Stimulated activated naive CD8-positive, alpha-beta T cell treated with anti-CD3 and anti-CD28 coated beads, Interleukin-15, Interleukin-2, amounts not matched to agents 100 U/mL and 50 U/mL, for 24 hours (primary cell): ENCODE results near the gene WNT3A.

Experiments
- ATAC-seq: fragments of 150-1000 bp; cut with Tn5 transposase; one replicate; pipeline ENCODE4 v1.10.0; 2021
- DNase-seq: peaks from one replicate; pipeline ENCODE4 v3.0.0; 2021

Gene WNT3A

DNA sequence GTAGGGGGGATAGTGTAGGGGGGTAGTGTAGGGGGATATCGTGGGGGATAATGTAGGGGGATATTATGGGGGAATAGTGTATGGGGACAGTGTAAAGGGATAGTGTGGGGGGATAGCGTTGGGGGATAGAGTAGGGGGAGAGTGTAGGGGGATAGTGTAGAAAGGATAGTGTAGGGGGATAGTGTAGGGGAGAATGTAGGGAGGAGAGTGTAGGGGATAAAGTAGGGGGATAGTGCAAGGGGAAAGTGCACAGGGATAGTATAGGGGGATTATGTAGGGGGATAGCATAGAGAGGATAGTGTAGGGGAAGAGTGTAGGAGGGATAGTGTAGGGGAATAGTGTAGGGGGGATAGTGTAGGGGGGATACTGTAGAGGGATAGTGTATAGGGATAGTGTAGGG lies 63.4 kb downstream of the WNT3A start:
- no peak for DNase-seq
- ATAC-seq, result no peak

DNA sequence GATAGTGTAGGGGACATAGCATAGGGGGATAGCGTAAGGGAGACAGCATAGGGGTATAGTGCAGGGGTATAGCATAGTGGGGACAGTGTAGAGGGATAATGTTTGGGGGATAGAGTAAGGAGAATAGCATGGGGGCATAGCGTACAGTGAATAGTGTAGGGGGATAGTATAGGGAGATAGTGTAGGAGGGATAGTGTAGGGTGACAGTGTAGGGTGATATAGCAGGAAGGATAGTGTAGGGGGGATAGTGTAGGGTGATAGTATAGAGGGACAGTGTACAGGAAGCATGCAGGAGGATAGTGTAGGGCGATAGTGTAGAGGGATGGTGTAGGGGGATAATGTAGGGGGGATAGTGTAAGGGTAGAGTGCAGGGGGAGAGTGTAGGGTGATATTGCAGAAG lies 64.1 kb downstream of the WNT3A start:
- ATAC-seq, result no peak
- no peak for DNase-seq

DNA sequence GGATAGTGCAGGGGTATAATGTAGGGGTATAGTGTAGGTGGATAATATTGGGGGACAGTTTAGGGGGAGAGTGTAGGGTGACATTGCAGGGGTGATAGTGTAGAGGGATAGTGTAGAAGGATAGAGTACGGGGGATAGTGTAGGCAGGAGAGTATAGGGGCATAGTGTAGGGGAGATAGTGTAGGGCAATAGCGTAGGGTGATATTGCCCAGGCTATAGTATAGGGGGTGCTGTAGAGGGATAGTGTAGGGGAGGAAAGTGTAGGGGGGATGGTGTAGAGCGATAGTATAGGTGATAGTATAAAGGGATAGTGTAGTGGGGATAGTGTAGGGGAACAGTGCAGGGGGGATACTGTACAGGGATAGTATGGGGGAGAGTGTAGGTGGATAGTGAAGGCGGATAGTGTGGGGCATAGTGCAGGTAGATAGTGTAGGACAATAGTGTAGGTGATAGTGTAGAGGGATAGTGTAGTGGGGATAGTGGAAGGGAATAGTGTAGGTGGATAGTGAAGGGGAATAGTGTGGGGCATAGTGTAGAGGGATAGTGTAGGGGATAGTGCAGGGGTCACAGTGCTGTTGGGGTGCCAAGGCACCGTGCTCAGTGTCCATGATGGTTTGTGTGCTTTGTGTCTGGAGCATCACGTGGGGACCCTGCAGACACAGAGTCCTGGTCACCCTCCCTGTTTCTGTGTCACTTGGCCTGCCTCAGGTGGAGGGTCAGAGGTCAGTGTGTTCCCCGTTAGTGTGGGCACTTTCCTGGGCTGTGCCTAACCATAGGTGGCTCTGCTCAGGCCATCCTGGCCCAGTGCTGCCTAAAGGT lies 65.2 kb downstream of the WNT3A start:
- DNase-seq (no peak), ATAC-seq (no peak)

DNA sequence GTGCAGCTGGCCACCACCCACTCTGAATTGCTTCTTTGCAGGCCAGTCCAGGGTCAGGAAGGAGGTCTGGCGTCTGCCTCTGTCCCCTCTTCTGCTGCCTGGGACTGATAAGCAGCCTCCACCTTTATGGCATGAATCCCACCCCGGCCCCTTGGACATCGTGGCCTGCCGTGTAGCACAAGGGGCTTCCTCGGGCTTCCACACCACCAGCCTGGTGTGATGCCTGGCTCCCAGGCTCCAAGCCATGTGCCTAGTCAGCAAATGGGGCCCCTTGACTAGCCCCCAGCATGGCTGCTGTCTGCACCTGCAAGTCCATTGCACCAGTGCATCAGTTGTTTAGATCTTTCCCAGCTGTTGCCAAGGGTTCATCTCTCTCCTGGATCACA lies 65.9 kb downstream of the WNT3A start:
- ATAC-seq (no peak), DNase-seq (no peak)

DNA sequence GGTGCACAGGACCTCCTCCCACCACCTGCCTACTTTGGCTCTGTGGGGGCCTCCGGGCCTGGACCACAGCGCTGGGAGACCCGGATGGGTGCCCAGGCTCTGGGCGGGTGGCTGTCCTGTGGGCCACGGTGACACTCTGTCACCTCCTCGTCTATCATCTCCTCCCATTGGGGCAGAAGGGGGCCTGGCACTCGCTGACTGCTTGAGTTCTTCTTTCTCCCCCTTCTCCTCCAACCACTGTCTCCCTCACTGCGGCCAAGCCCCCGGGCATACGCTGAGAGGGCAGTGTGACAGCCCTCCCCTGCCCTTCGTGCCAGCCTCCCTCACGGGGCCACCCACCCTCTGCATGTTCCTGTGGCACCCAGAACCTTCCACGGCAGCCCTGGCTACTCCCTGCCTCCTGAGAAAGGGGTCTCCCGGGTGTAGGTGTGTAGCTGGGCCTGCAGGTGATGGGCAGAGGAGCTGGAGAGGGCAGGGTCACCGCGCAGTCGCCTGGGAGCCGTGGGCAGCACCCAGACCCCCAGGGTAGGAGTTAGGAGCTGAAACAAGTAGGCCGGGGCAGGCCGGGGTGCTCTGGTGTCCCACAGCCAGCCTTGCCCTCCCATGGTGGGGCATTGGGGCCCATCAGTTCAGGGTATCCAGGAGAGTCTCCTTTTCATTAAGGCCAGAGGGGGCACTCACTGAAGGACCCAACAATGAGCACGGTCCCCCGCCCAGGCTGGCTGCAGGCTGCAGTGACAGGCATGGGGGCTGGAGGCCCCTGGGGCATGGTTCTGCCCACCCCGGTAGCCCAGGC lies 66.5 kb downstream of the WNT3A start:
- ATAC-seq (no peak), DNase-seq (no peak)

DNA sequence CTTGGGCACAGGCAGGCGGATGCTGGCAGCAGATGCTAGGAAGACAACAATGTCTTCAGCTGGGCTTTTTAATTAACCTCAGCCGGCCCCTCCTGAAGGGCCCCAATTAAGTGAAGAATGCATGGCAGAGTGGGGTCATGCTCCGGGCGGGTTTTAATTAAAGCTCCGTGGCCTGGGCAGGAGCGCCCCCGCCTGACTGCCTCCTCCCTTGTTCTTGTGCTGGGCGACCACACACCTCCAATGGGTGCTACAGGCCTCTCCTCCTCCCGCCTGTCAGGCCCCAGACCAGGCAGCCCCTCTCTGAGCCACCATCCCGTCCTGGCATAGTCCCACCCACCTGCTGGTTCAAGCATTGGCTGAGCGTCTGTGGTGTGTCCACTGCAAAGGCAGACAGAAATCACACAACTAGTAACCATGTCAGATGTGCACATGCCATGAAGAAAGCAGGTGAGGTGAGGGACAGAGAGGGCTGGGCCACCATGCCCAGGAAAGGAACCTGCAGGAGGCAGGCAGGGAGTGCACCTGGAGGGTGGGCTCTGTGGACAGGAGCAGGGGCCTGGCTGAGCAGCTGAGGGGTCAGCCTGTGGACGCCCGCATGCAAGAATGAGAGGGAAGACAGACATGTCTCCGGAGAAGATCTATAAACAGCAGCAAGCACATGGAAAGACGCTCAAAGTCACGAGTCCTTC lies 67.2 kb downstream of the WNT3A start:
- peak; percentile 33 for ATAC-seq

DNA sequence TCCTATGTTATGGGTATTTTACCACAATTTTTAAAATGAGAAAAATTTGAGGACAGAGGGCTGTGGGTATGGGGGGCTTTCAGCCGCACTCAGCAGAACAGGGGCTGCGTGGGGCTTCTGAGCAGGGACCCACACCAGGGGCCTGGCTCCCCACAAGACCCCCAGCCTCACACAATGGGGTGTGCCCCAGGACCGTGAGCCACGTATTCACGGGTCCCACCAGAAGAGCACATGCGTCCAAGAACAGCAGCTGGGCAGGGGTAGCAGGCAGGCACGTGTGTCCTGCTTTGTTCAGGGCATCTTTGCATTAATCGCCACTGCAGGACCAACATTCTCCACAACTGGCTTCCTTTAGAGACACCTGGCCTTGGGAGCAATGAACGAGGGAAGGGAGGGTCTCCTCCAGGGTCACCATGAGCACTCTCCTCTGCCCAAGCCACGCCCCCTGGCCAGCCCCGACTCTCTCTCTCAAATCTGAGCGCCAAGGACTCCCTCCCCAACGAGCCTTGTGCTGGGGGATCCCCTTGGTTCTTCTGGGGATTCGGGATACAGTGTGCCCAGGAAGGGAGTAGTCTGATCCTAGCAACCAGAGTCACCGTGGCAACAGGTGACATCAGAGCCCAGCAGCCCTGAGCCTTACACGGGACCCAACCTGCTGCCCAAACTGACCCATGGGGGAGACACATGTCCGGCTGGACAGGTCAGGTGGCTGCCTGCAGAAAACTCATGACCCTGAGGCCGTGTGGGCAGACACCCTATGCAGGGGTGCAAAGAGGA lies 68.3 kb downstream of the WNT3A start:
- ATAC-seq, result no peak

More for the DNA sequence above, 67.2 kb downstream of the WNT3A start:
- no peak for DNase-seq

DNA sequence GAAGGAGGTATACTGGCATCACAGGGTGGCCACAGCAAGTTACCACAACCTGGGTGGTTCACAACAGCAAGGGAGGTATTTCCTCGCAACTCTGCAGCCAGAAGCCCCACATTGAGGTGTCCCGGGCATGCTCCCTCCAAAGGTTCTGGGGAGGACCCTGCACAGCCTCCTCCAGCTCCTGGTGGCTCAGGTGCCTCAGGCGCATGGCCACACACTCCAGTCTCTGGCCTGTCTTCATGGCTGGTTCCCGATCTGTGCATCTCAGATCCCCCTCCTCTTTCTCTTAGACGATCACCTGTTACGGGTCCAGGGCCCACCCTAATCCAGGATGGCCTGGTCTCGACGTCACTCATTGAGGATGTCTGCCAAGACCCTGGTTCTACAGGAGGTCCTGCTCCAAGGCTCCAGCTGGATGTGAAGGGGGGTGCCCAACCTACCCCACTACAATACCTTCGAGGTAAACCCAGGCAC lies 69.0 kb downstream of the WNT3A start:
- ATAC-seq, result no peak
- no peak for DNase-seq

More for the DNA sequence above, 68.3 kb downstream of the WNT3A start:
- DNase-seq, result no peak

DNA sequence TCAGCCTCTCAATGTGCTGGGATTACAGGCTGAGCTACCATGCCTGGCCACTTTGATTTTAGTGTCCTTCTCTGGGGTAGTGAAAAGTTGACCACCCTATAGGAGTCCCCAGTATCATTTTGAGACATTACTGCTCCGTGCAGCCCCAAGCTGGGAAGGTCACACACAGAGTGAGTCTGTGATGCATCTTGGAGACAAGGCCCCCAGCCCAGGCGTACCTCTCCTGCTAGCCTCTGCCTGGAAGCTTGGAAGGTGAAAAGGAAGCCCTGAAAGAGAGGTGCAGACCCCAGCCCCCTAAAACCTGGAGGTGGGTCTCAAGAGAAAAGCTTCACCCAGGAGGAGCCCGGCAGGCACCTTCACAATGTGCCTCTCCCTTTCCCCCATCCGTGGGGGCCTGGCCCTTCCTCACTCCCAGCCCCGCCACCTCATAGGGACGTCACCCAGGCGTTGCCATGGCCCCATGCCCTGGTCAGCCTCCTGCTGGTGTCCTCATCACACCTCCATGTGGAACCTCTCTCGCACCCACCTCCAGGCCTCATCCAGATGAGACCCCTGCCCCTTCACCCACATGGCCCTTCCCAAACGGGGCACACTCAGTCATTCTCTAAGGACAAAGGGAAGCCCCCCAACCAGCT lies 70.1 kb downstream of the WNT3A start:
- DNase-seq (no peak), ATAC-seq (no peak)

DNA sequence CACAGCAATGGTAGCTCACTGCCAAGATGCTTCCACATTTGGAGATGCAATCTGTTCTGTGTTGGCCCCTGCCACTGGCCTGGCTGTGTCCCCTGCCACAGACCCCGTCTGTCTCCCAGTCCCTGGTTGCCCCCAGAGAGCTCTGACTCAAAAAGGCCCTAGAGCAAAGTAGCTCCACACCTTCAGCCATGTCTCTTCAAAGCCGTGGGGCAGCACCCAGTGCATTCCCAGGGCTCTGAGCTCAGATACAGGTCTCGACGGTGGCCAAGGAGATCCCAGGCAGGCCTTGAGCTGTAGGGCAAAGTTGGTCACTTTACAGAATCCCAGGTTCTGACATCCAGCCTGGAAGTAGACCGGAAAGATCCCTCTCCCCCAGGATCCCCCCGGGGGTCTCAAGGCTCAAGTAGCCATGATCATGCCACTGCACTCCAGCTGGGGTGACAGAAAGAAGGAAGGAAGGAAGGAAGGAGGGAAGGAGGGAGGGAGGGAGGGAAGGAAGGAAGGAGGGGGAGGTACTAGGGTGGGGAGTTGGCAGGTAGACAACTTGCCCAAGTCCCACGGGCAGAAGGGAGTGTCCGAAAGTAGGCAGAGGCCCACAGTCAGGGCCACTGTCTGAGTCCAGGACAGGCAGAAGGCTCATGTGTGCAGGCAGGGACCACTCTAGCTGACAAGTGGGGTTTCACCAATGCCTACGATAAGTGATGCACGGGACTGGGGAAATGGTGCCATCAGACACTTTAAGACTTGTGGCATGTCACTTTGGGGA lies 71.0 kb downstream of the WNT3A start:
- no peak for ATAC-seq

DNA sequence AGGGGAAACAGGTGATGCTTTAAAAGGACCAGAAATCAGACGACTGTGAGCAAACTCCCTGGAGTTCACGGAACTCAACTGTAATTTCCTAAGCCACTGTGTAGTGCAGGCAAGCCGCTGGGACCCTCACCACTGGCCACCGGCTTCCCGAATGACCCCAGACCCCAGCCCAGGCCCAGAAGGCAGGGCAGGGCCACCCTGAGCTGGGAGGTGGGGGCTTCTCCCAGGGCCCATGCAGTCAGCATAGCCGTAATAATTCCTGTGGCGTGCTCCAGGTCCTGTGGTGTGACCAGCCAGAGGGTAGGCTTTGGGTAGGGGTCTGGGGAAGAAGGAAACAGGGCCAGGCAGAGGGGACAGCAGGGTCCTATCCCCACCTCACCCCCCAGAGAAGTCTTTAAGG lies 72.2 kb downstream of the WNT3A start:
- no peak for DNase-seq

More for the DNA sequence above, 71.0 kb downstream of the WNT3A start:
- no peak for DNase-seq

DNA sequence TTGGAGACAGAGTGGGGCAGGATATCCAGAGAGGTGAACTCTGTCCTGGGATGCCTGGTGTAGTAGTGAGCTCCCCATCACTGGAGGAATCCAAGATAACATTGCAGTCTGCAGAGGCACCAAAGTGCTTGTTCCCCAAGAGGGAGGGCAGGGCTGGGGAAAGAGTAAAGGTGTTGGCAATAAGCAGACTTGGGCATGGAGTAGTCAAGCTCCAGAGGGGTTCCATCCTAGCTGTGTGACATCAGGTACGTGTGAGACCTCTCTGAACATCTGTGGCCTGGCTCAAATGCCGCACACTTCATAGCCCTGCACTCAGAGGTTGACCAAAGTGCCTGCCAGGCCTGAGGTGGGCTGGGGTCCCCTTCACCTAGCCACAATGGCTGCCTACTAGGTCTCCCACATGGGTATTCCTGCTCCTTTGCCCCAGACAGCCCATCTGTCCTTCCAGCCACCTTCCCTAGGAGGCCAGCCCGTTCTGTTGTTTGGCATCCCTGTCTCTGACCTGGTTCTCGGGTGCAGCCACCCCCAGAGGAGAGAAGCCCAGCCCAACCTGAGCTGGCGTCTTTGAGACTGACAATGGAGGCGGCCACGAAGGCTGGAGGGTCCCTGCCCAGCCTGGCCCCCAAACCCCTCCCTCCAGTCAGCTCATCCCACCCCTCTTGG lies 72.9 kb downstream of the WNT3A start:
- ATAC-seq (no peak), DNase-seq (no peak)

More for the DNA sequence above, 72.2 kb downstream of the WNT3A start:
- ATAC-seq, result no peak

DNA sequence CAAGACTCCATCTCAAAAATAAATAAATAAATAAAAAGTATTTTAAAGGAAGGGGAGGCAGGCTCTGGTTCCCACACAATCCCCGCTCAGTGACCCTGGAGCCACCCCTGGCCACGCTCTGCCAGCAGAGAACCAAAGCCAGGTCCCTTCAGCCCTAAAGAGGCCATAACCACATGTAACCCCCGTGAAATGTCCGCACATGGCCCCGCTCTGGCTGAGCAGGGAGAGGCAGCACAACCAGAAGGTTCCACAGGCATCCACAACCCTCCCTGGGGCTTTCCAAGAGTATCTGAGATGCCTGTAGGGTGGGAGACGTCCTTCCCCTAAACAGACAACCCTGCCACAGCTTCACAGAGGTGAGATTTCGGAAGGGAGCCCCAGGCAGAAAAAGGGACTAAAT lies 74.3 kb downstream of the WNT3A start:
- ATAC-seq (no peak), DNase-seq (no peak)

DNA sequence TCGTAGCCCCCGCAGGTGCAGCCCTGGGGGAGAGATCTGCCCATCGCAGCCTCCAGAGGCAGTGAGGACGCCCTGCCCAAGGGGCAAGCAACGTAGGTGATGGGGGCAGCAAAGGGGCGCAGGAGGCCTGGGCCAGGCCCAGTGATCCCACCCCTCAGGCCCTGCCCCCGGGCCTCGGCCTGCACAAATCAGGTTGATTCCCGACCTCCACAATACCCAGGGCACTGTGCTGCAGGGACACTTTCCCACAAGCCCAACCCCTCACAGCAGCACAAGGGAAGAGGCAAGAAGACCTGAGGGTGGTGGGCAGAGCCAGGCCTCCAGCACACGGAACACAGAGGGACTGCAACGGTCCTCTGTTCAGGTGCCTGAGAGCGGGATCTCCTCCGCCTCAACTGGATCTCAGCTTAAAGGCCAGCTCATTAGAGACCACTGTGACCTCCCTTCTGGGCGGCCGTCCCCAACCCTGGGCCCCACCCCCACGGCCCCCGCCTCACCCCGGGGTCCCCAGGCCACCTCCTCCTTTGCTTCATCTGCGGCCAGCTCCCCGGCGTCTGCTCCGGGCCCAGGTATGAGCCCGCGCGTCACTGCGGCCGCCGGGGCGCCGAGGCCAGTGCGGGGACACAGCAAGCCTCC lies 74.9 kb downstream of the WNT3A start:
- peak; percentile 32 for DNase-seq
- ATAC-seq, result peak; percentile 8

DNA sequence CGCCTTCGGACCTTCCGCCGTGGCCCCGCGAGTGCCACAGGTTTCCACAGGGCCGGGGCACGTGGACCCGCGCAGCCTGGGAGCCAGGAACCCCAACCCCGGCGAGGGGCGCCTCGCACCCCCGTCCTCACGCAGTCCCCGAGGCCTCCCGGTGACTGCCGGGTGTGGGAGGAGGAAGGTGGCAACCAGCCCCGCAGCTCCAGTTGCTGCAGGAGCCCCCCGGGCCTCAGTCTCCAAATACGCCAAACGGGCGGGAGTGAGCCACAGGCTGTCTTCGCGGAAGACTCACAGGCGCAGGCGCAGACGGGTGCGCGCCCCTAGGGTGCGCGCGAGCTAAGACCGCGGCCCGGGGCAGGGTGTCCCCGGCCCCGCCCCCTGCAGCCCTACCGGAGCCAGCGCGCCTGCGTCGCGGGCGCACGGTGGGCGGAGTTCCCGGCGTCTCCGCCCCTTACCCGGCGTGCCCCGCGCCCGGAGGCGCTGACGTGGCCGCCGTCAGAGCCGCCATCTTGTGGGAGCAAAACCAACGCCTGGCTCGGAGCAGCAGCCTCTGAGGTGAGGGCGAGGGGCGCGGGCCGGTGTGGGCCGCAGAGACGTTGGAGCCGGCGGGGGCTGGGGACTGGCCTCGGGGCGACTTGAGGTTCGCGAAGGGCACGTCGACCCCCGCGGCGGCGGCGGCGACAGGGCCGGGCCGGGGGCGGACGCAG lies 75.6 kb downstream of the WNT3A start, which contains the start of gene ARF1:
Gene ARF1 (plus strand): TSS at position 495 of the 704 bp plus-strand sequence. CDS start 14,407 bp downstream, outside the sequence.
- peak; percentile 94 for DNase-seq
- peak; percentile 81 for ATAC-seq

DNA sequence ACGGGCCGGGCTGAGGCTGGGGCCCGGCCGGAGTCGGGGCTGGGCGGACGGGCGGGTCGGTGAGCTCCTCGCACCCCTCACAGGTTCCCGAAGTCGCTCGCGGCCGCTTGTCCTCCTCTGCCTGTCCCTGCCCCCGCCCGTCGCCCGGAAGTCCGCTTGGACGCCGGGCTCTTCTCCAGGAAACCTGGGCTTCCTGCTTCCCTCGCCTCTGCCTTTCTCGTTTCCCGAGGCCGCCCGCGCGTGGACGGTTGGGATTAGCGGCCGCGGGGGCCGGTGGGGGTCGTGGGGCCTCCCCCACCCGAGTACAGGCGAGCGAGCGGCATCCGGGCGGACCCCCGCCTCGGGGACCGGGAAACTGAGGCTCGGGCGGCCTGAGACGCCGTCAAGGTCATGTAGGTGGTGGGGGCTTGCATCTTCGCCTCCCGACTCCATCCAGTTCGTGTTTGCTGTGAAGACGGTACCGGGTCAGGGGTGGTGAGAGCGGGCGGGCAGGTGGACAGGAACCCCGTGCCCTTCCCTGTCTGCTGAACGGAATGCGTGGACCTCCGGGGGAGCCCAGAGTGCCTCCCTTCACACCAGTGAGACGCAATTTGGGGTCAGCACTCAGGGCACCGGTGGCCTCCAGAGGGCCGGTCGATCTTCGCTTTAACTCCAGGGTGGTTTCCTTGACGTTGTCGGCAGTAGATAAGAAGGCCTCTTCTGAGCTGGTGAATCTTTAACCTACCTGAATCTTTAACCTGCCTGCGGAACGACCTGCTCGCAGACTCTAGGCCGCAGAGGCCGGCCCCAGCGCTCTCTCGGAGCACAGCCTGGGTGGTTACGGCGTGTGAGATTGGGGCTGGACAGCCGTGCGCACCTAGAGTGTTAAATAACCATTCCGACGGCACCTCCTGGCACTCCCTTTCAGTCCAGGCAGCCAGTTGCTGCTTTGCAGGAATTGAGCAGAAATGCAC lies 76.4 kb downstream of the WNT3A start:
- no peak for ATAC-seq
- peak; percentile 42 for DNase-seq

DNA sequence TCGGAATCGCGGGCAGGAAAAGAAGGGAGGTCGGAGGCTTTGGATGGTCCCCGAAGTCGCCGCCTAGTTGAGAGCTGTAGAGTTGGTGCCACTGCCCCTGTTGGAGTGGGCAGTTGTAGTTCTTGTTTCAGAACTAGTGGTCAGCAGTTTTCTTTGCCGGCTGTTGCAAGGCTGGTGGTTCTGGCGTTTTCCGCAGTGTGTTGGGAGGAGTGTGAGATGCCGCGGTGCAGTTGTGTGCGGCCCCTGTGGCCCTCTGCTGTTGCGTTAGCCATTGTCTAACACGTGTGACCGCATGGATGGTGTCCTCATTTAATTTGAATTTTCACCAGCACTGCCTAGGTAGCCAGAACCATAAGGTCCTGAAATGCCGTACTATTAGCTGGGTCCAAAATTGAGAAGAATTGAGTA lies 77.1 kb downstream of the WNT3A start:
- ATAC-seq (no peak), DNase-seq (no peak)

DNA sequence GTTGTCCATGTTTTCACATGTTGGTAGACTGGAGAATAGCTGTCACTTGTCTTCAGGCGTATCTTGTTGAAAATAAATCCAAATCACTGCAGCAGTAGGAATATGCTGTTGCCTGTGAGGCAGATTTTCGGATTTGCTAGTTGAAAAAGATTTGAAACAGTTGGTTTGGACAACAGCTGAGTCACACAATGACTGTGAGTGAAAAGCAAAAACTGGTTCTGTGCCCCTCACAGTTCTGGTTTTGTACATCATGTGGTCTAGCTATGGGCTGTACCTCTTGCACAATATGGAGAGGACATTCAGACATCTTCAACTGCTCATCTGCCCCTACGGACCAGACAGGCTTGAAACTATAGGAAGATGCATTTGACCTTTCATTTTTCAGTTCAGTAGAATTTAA lies 77.5 kb downstream of the WNT3A start:
- ATAC-seq (no peak), DNase-seq (no peak)
